Parathyroid adenoma (tissue), 2 donors: ENCODE results near the gene LMO1.

Experiments used
- H2AFZ ChIP-seq: fragments of 300-600 bp; sonication (generic); one replicate; pipeline ENCODE4 v1.7.0; 2017; ENCODE audit warnings: antibody characterized with exemption, mild to moderate bottlenecking
- H3K27ac ChIP-seq: fragments of 300-600 bp; sonication (generic); one replicate; pipeline ENCODE4 v1.7.0; 2017
- H3K27me3 ChIP-seq: fragments of 300-600 bp; sonication (generic); one replicate; pipeline ENCODE4 v1.7.0; 2017; ENCODE audit warnings: low read length; ENCODE audit not compliant: control insufficient read depth, insufficient read depth
- H3K36me3 ChIP-seq: fragments of 300-600 bp; sonication (generic); one replicate; pipeline ENCODE4 v1.7.0; 2017; ENCODE audit warnings: low read length; ENCODE audit not compliant: control insufficient read depth, insufficient read depth
- H3K4me1 ChIP-seq: fragments of 300-600 bp; sonication (generic); one replicate; pipeline ENCODE4 v1.7.0; 2017; ENCODE audit warnings: control low read depth
- H3K4me2 ChIP-seq: fragments of 300-600 bp; sonication (generic); one replicate; pipeline ENCODE4 v1.7.0; 2017; ENCODE audit warnings: low read length
- H3K4me3 ChIP-seq: fragments of 300-600 bp; sonication (generic); one replicate; pipeline ENCODE4 v1.7.0; 2017; ENCODE audit warnings: low read depth, low read length
- H3K79me2 ChIP-seq: fragments of 300-600 bp; sonication (generic); one replicate; pipeline ENCODE4 v1.7.0; 2017; ENCODE audit warnings: control low read depth
- H3K9ac ChIP-seq: fragments of 300-600 bp; sonication (generic); one replicate; pipeline ENCODE4 v1.7.0; 2017; ENCODE audit warnings: mild to moderate bottlenecking
- H3K9me3 ChIP-seq: fragments of 300-600 bp; sonication (generic); one replicate; pipeline ENCODE4 v1.7.0; 2017; ENCODE audit warnings: low read length; ENCODE audit not compliant: control insufficient read depth
- TF ChIP-seq, protein P1 (sequence below): fragments of 300-600 bp; sonication (generic); IDR thresholded peaks from one replicate; pipeline ENCODE4 v1.7.0; 2017; ENCODE audit warnings: antibody characterized with exemption, mild to moderate bottlenecking
- donor health status: primary hyperparathyroidism.

The LMO1 gene

DNA sequence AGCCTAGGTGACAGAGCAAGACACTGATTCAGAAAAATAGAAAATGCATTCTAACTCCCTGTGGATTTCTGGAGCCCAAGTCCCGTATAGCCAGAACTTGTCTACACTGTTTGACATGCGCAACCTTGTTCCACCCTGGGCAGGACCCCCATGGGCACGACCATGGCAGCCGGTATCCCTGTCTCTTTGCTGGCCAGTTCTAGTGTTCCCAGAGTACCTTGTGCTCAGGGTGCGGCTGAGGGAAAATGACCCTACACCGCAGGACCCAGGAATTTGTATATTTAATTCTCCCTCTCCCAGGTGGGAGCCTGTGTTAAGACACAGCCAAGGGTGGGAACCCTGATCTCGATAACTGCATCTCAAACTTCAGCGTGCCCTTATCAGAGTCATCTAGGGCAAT, 58.1 kb downstream of the LMO1 start:
- peaks cover 2% of the 10 kb centered on the region for H3K4me1 ChIP-seq
- no peak overlapping the region for H3K4me2 ChIP-seq
- H3K9ac ChIP-seq = no peak overlapping the region
- H2AFZ ChIP-seq = no peak overlapping the region
- H3K27me3 ChIP-seq = no peaks in the 10 kb centered on the region
- no peaks in the 10 kb centered on the region for H3K9me3 ChIP-seq
- no peak overlapping the region for H3K27ac ChIP-seq
- no peak overlapping the region for H3K4me3 ChIP-seq
- TF ChIP-seq, protein P1, sequence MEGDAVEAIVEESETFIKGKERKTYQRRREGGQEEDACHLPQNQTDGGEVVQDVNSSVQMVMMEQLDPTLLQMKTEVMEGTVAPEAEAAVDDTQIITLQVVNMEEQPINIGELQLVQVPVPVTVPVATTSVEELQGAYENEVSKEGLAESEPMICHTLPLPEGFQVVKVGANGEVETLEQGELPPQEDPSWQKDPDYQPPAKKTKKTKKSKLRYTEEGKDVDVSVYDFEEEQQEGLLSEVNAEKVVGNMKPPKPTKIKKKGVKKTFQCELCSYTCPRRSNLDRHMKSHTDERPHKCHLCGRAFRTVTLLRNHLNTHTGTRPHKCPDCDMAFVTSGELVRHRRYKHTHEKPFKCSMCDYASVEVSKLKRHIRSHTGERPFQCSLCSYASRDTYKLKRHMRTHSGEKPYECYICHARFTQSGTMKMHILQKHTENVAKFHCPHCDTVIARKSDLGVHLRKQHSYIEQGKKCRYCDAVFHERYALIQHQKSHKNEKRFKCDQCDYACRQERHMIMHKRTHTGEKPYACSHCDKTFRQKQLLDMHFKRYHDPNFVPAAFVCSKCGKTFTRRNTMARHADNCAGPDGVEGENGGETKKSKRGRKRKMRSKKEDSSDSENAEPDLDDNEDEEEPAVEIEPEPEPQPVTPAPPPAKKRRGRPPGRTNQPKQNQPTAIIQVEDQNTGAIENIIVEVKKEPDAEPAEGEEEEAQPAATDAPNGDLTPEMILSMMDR = no peak
- H3K79me2 ChIP-seq = no peaks in the 10 kb centered on the region
- no peaks in the 10 kb centered on the region for H3K36me3 ChIP-seq

DNA sequence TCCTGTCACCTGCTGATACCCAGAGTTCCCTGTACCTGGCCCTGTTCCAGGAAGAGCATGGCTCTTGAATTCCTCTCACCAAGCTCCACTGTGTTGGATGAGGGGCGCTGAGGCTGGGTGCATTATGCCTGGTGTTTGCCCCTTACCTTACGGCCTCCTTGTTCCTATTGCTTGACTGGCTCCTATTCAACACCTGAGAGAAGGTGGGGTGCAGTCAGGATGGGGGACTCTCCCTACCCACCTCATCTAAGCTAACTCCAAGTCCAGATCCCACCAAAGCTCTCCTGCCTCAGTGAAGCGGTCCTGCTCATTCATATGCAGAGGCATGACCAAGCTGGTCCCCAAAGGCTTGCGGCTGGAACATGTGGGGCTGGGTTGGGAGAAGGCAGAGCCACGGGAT, 59.1 kb downstream of the LMO1 start:
- Histone ChIP-seq H3K9me3 (no peaks in the 10 kb centered on the region), H3K79me2 (no peaks in the 10 kb centered on the region), H2AFZ (no peak overlapping the region), H3K4me3 (no peak overlapping the region), H3K4me1 (peaks cover 2% of the 10 kb centered on the region), H3K4me2 (no peak overlapping the region), H3K27ac (no peak overlapping the region), H3K9ac (no peak overlapping the region), H3K27me3 (no peaks in the 10 kb centered on the region), H3K36me3 (no peaks in the 10 kb centered on the region)
- TF ChIP-seq, protein P1 = no peak

GRCh38 chr11:8204025-8204424, 59.7 kb downstream of the LMO1 start:
- Histone ChIP-seq H3K27ac (no peak overlapping the region), H2AFZ (no peak overlapping the region), H3K4me2 (no peak overlapping the region), H3K79me2 (no peaks in the 10 kb centered on the region), H3K27me3 (no peaks in the 10 kb centered on the region), H3K9ac (no peak overlapping the region), H3K36me3 (no peaks in the 10 kb centered on the region), H3K4me1 (peaks cover 2% of the 10 kb centered on the region), H3K4me3 (no peak overlapping the region), H3K9me3 (no peaks in the 10 kb centered on the region)
- TF ChIP-seq, protein P1 = no peak

- Histone ChIP-seq H3K27me3 (no peaks in the 10 kb centered on the region), H3K9me3 (no peaks in the 10 kb centered on the region), H3K9ac (no peak overlapping the region), H3K4me2 (no peak overlapping the region), H3K79me2 (no peaks in the 10 kb centered on the region), H3K27ac (no peak overlapping the region), H3K4me3 (no peak overlapping the region), H3K4me1 (peaks cover 2% of the 10 kb centered on the region), H3K36me3 (no peaks in the 10 kb centered on the region), H2AFZ (no peak overlapping the region)
- TF ChIP-seq, protein P1 = no peak
Measured at GRCh38 chr11:8203414-8203715, 60.3 kb downstream of the LMO1 start.

GRCh38 chr11:8202516-8203413, 60.9 kb downstream of the LMO1 start:
- H3K36me3 ChIP-seq = no peaks in the 10 kb centered on the region
- no peak overlapping the region for H3K9ac ChIP-seq
- H3K4me1 ChIP-seq = peaks cover 2% of the 10 kb centered on the region
- H3K4me3 ChIP-seq = no peak overlapping the region
- H3K4me2 ChIP-seq = no peak overlapping the region
- no peak overlapping the region for H2AFZ ChIP-seq
- H3K27me3 ChIP-seq = no peaks in the 10 kb centered on the region
- no peaks in the 10 kb centered on the region for H3K79me2 ChIP-seq
- no peak overlapping the region for H3K27ac ChIP-seq
- TF ChIP-seq, protein P1 = no peak
- no peaks in the 10 kb centered on the region for H3K9me3 ChIP-seq
